Left lung (tissue), 10 donors: ENCODE data around the gene NPHS1. TPM values are rescaled to one million over a fixed set of nuclear protein-coding genes. Genes with fewer than 3 reads are reported as not detected.

ENCODE experiments used
- ATAC-seq: fragments of 200-7000 bp; cut with Tn5 transposase; one replicate; pipeline ENCODE4 v1.9.1; 2020; ENCODE audit warnings: moderate library complexity
- DNase-seq, 4 donors: peaks; one replicate each; pipeline ENCODE4 v3.0.0-alpha.2; 2013 to 2020
- H3K27ac ChIP-seq, 2 donors: fragments of 200-600 bp; sonication (generic) in 1 of 2; one replicate each; pipeline versions ENCODE4 v1.5.0 to v1.8.0; 2020 to 2021
- H3K27me3 ChIP-seq, 2 donors: fragments of 200-600 bp; sonication (generic) in 1 of 2; one replicate each; pipeline versions ENCODE4 v1.5.0 to v1.8.0; 2020 to 2021
- H3K36me3 ChIP-seq, 2 donors: fragments of 200-600 bp; sonication (generic) in 1 of 2; one replicate each; pipeline versions ENCODE4 v1.5.0 to v1.8.0; 2020 to 2021
- H3K4me1 ChIP-seq, 2 donors: fragments of 200-600 bp; one replicate each; pipeline ENCODE4 v1.8.0; 2021
- H3K4me3 ChIP-seq, 2 donors: fragments of 200-600 bp; sonication (generic) in 1 of 2; one replicate each; pipeline versions ENCODE4 v1.5.0 to v1.8.0; 2020 to 2021; ENCODE audit warnings: mild to moderate bottlenecking in 1 of 2
- H3K9me3 ChIP-seq, 2 donors: fragments of 200-600 bp; sonication (generic) in 1 of 2; one replicate each; pipeline versions ENCODE4 v1.5.0 to v1.8.0; 2020 to 2021
- CTCF ChIP-seq, 2 donors: fragments of 200-600 bp; sonication (generic) in 1 of 2; IDR thresholded peaks; one replicate each; pipeline versions ENCODE4 v1.5.0 to v1.8.0; 2021; ENCODE audit warnings: antibody characterized with exemption in 2 of 2
- intact Hi-C, 2 donors: fragments of 100-400 bp; cut with DNase I; formaldehyde crosslinking; loops; one replicate each; pipeline versions ENCODE4 v1.11.2 to v1.14.2; 2022
- polyA plus RNA-seq, 6 donors: library from polyadenylated mRNA; unstranded; fragments of 120-200 nt; gene quantifications; one replicate each; pipeline ENCODE4 v1.2.1, GENCODE V29; 2013; ENCODE audit not compliant: insufficient read length in 6 of 6
- total RNA-seq, 2 donors: library from RNA; stranded (reverse); fragmentation: NEBNext Ultra II Directional; extraction: Animal tissue kit (Norgen Biotek cat#: 25700); gene quantifications; one replicate each; pipeline ENCODE4 v1.2.1, GENCODE V29; 2021
- donor health status: DM: no; HTN: yes; CAD: no.
- donor health status: DM: no; HTN: no; CAD: no.

Gene NPHS1
- total and polyA plus RNA-seq, 8 donors = 0.08 to 2.0 (median 0.99) TPM; not detected in 1

DNA sequence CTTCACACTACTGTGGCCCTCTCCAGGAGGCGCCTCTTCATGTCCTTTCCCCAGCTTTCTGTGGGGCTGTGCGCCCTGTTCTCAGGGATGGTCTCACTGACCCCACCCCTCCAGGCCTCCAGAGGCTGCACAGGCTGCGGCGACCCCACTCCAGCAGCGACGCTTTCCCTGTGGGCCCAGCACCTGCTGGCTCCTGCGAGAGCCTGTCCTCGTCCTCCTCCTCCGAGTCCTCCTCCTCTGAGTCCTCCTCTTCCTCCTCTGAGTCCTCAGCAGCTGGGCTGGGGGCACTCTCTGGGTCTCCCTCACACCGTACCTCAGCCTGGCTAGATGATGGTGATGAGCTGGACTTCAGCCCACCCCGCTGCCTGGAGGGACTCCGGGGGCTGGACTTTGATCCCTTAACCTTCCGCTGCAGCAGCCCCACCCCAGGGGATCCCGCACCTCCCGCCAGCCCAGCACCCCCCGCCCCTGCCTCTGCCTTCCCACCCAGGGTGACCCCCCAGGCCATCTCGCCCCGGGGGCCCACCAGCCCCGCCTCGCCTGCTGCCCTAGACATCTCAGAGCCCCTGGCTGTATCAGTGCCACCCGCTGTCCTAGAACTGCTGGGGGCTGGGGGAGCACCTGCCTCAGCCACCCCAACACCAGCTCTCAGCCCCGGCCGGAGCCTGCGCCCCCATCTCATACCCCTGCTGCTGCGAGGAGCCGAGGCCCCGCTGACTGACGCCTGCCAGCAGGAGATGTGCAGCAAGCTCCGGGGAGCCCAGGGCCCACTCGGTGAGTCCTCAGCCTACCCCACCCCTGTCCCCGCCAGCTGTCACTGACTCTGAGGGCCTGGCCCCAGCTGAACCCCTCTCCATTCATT is 65.8 kb downstream of the NPHS1 start:
- H3K4me3 ChIP-seq = no peak overlapping the region
- no peaks in the 10 kb centered on the region for H3K9me3 ChIP-seq
- intact Hi-C loops = no loop called here
- H3K27ac ChIP-seq = no peak overlapping the region
- ATAC-seq = no peak
- H3K36me3 ChIP-seq = peaks cover 0 to 49% of the 10 kb centered on the region in 2 donors
- no peaks in the 10 kb centered on the region for H3K27me3 ChIP-seq
- no peak for TF ChIP-seq CTCF (IDR thresholded peaks at IDR 0.05)
- no peaks in the 10 kb centered on the region for H3K4me1 ChIP-seq
- no peak for DNase-seq

DNA sequence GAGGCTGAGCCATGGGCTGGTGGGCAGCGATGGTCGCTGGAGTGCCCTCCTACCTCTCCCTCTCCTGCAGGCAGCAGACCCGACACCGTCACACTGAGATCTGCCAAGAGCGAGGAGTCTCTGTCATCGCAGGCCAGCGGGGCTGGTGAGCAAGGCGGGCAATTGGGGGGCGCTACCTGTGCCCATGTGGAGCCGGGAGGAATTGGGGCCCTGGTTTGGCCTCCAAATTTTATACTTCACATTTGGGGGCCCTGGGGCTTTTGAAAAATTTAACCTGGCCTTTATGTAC is 67.0 kb downstream of the NPHS1 start:
- intact Hi-C loops = no loop called here
- DNase-seq (no peak), ATAC-seq (no peak)
- Histone ChIP-seq H3K9me3 (no peaks in the 10 kb centered on the region), H3K4me3 (no peak overlapping the region), H3K36me3 (peaks cover 0 to 62% of the 10 kb centered on the region in 2 donors), H3K4me1 (no peaks in the 10 kb centered on the region), H3K27me3 (no peaks in the 10 kb centered on the region), H3K27ac (no peak overlapping the region)
- TF ChIP-seq CTCF (IDR thresholded peaks at IDR 0.05) = no peak

- Histone ChIP-seq H3K4me1 (no peaks in the 10 kb centered on the region), H3K9me3 (no peaks in the 10 kb centered on the region), H3K36me3 (peaks cover 0 to 66% of the 10 kb centered on the region in 2 donors), H3K4me3 (no peak overlapping the region), H3K27me3 (no peaks in the 10 kb centered on the region), H3K27ac (no peak overlapping the region)
- TF ChIP-seq CTCF (IDR thresholded peaks at IDR 0.05) = no peak
- intact Hi-C loops = no loop called here
- ATAC-seq (no peak), DNase-seq (peak in 1 of 4 donors; percentile 74)
Observed at GRCh38 chr19:35784503-35785338, 67.6 kb downstream of the NPHS1 start.

GRCh38 chr19:35783469-35784434 is 68.6 kb downstream of the NPHS1 start:
- no peak for ATAC-seq
- Histone ChIP-seq H3K27me3 (no peaks in the 10 kb centered on the region), H3K9me3 (no peaks in the 10 kb centered on the region), H3K27ac (no peak overlapping the region), H3K4me3 (no peak overlapping the region), H3K4me1 (no peaks in the 10 kb centered on the region), H3K36me3 (peaks cover 0 to 66% of the 10 kb centered on the region in 2 donors)
- intact Hi-C loops = no loop called here
- DNase-seq = peak in 1 of 4 donors; percentile 74
- TF ChIP-seq CTCF (IDR thresholded peaks at IDR 0.05) = no peak
